Caco-2 (cell line): ENCODE measurements around the gene P2RY13. TPM values are rescaled to one million over a fixed set of nuclear protein-coding genes. Genes with fewer than 3 reads are reported as not detected.

ENCODE experiments used
- BruUV-seq: library from RNA; stranded (reverse); fragments of 400-500 nt; replicated peaks from 2 replicates; lab custom pipeline; 2021; lab: Mats Ljungman, UMichigan
- CTCF ChIA-PET: fragments of 300-600 bp; sonication (Branson Sonifier 250); formaldehyde crosslinking; loops from one replicate; lab custom pipeline; 2022; ENCODE audit warnings: antibody characterized with exemption; lab: Charles Lee
- POLR2A ChIA-PET: fragments of 300-600 bp; sonication (Branson Sonifier 250); formaldehyde crosslinking; loops from one replicate; lab custom pipeline; 2022; ENCODE audit warnings: antibody characterized with exemption; lab: Charles Lee
- DNase-seq, 2 experiments: peaks; one replicate each; pipeline versions ENCODE4 v3.0.0 to v3.0.0-alpha.2; 2020 to 2022
- H3K27me3 ChIP-seq: replicated peaks from 2 replicates; pipeline ENCODE4 v1.6.0; 2011; ENCODE audit warnings: low read length; ENCODE audit not compliant: control insufficient read depth, insufficient read depth
- H3K36me3 ChIP-seq: 2 replicates; pipeline ENCODE4 v1.5.1; 2011; ENCODE audit warnings: low read length; ENCODE audit not compliant: control insufficient read depth, insufficient read depth
- H3K4me1 ChIP-seq: fragments of 250-450 bp; sonication (Bioruptor Pico); 2 replicates; pipeline ENCODE4 v1.5.1; 2020; ENCODE audit warnings: mild to moderate bottlenecking
- H3K4me3 ChIP-seq: 2 replicates; pipeline ENCODE4 v1.5.1; 2011; ENCODE audit warnings: low read depth, mild to moderate bottlenecking, control low read depth, low read length
- H3K9me3 ChIP-seq: fragments of 250-450 bp; sonication (Bioruptor Pico); 2 replicates; pipeline ENCODE4 v1.5.1; 2020; ENCODE audit warnings: mild to moderate bottlenecking, moderate library complexity
- H3K27ac Mint-ChIP-seq: one replicate; pipeline ENCODE4 v1.8.0; 2022; ENCODE audit warnings: mixed read lengths; ENCODE audit not compliant: unreplicated experiment
- H3K27me3 Mint-ChIP-seq: one replicate; pipeline ENCODE4 v1.8.0; 2022; ENCODE audit warnings: mixed read lengths; ENCODE audit not compliant: insufficient read depth, unreplicated experiment
- H3K36me3 Mint-ChIP-seq: one replicate; pipeline ENCODE4 v1.8.0; 2022; ENCODE audit warnings: mild to moderate bottlenecking, mixed read lengths; ENCODE audit not compliant: insufficient read depth, unreplicated experiment
- H3K4me1 Mint-ChIP-seq: one replicate; pipeline ENCODE4 v1.8.0; 2022; ENCODE audit warnings: low read depth, mixed read lengths; ENCODE audit not compliant: unreplicated experiment
- H3K4me3 Mint-ChIP-seq: one replicate; pipeline ENCODE4 v1.8.0; 2022; ENCODE audit warnings: mild to moderate bottlenecking, moderate library complexity, mixed read lengths; ENCODE audit not compliant: unreplicated experiment
- H3K9me3 Mint-ChIP-seq: one replicate; pipeline ENCODE4 v1.8.0; 2022; ENCODE audit warnings: mixed read lengths; ENCODE audit not compliant: unreplicated experiment
- CTCF ChIP-seq, 2 experiments: fragments of 200-600 bp in 1 of 2; IDR thresholded peaks; 1 replicate in 1 of 2; 2 replicates in 1 of 2; pipeline versions ENCODE4 v1.5.1 to v1.8.0; 2011 to 2022; ENCODE audit warnings: antibody characterized with exemption in 1 of 2, control low read depth in 1 of 2, inconsistent platforms in 1 of 2, low read depth in 1 of 2, low read length in 1 of 2, mild to moderate bottlenecking in 1 of 2, moderate library complexity in 1 of 2; ENCODE audit not compliant: insufficient read depth in 1 of 2, severe bottlenecking in 1 of 2, unreplicated experiment in 1 of 2
- intact Hi-C: fragments of 100-400 bp; cut with micrococcal nuclease; formaldehyde crosslinking; loops from one replicate; pipeline ENCODE4 v1.10.0; 2022; ENCODE audit not compliant: unreplicated experiment
- total RNA-seq: library from RNA; stranded (reverse); gene quantifications from 2 replicates; pipeline ENCODE4 v1.2.3, GENCODE V29; 2022

P2RY13 gene
- total RNA-seq, 1 experiment from 2014 or later = not detected

GRCh38 chr3:151305775-151306151, 23.6 kb downstream of the P2RY13 start:
- H3K27ac Mint-ChIP-seq = peak overlapping the region; percentile 82
- no peak for DNase-seq
- CTCF ChIA-PET = no interaction called here
- H3K27me3 Mint-ChIP-seq = no peaks in the 10 kb centered on the region
- Histone ChIP-seq H3K9me3 (no peaks in the 10 kb centered on the region), H3K4me1 (peaks cover 13% of the 10 kb centered on the region), H3K4me3 (no peak overlapping the region), H3K36me3 (no peaks in the 10 kb centered on the region), H3K27me3 (no peaks in the 10 kb centered on the region)
- no peak for TF ChIP-seq CTCF (IDR thresholded peaks at IDR 0.05; ENCODE audit: insufficient read depth in 1 of 2, low read depth in 1 of 2, low read length in 1 of 2, severe bottlenecking in 1 of 2, unreplicated experiment in 1 of 2)
- BruUV-seq = TSS peak; percentile 61
- peaks cover 11% of the 10 kb centered on the region for H3K36me3 Mint-ChIP-seq
- no peak overlapping the region for H3K4me3 Mint-ChIP-seq
- H3K4me1 Mint-ChIP-seq = peaks cover 31% of the 10 kb centered on the region
- intact Hi-C loops = loop anchor here (1.0 kb wide), 3 partner anchors 15 to 78 kb away; no protein-coding TSS in a partner anchor
- POLR2A ChIA-PET = no interaction called here
- H3K9me3 Mint-ChIP-seq = no peaks in the 10 kb centered on the region

GRCh38 chr3:151305060-151305774, 24.1 kb downstream of the P2RY13 start:
- Histone ChIP-seq H3K9me3 (no peaks in the 10 kb centered on the region), H3K4me1 (peaks cover 13% of the 10 kb centered on the region), H3K4me3 (no peak overlapping the region), H3K36me3 (no peaks in the 10 kb centered on the region), H3K27me3 (no peaks in the 10 kb centered on the region)
- peaks cover 11% of the 10 kb centered on the region for H3K36me3 Mint-ChIP-seq
- peak overlapping the region; percentile 82 for H3K27ac Mint-ChIP-seq
- POLR2A ChIA-PET = no interaction called here
- no TSS peak for BruUV-seq
- peak in 1 of 2 experiments; percentile 65 for TF ChIP-seq CTCF (IDR thresholded peaks at IDR 0.05; ENCODE audit: insufficient read depth in 1 of 2, low read depth in 1 of 2, low read length in 1 of 2, severe bottlenecking in 1 of 2, unreplicated experiment in 1 of 2)
- peak; percentile 91 to 93 for DNase-seq
- no peaks in the 10 kb centered on the region for H3K27me3 Mint-ChIP-seq
- no peaks in the 10 kb centered on the region for H3K9me3 Mint-ChIP-seq
- H3K4me3 Mint-ChIP-seq = peak overlapping the region; percentile 40
- peaks cover 31% of the 10 kb centered on the region for H3K4me1 Mint-ChIP-seq
- CTCF ChIA-PET = interaction anchor here (0.6 to 1.2 kb wide), 2 partner anchors 13 to 542 kb away, joined by 3 to 5 read pairs; partner anchors contain the start of gene SIAH2
- intact Hi-C loops = loop anchor here (1.0 kb wide), 3 partner anchors 15 to 78 kb away; no protein-coding TSS in a partner anchor

- Histone ChIP-seq H3K9me3 (no peaks in the 10 kb centered on the region), H3K4me3 (no peak overlapping the region), H3K27me3 (no peaks in the 10 kb centered on the region), H3K4me1 (peaks cover 13% of the 10 kb centered on the region), H3K36me3 (no peaks in the 10 kb centered on the region)
- BruUV-seq = no TSS peak
- Mint-ChIP-seq H3K9me3 (no peaks in the 10 kb centered on the region), H3K27me3 (no peaks in the 10 kb centered on the region), H3K4me3 (no peak overlapping the region), H3K36me3 (peaks cover 11% of the 10 kb centered on the region), H3K4me1 (peaks cover 31% of the 10 kb centered on the region), H3K27ac (peak overlapping the region; percentile 82)
- no peak for TF ChIP-seq CTCF (IDR thresholded peaks at IDR 0.05; ENCODE audit: insufficient read depth in 1 of 2, low read depth in 1 of 2, low read length in 1 of 2, severe bottlenecking in 1 of 2, unreplicated experiment in 1 of 2)
- intact Hi-C loops = no loop called here
- no peak for DNase-seq
- ChIA-PET CTCF (no interaction called here), POLR2A (no interaction called here)
Measured at GRCh38 chr3:151303751-151304150, 25.6 kb downstream of the P2RY13 start.
